Neural cell (in vitro differentiated cells): ENCODE results near the gene PC. TPM values are rescaled to one million over a fixed set of nuclear protein-coding genes. Genes with fewer than 3 reads are reported as not detected.

ENCODE experiments used
- H2AFZ ChIP-seq: fragments of 200-600, 300-800 bp; sonication (generic), shearing (Covaris generic); 2 replicates; pipeline ENCODE4 v1.6.0; 2014; ENCODE audit warnings: low read depth, mild to moderate bottlenecking, antibody characterized with exemption, low read length, moderate library complexity
- H3F3A ChIP-seq: fragments of 200-600 bp; shearing (Covaris generic); 2 replicates; pipeline ENCODE4 v1.6.1; 2016; ENCODE audit warnings: mild to moderate bottlenecking, moderate library complexity, mixed read lengths, antibody characterized with exemption, low read length; ENCODE audit not compliant: insufficient read depth, poor library complexity, severe bottlenecking
- H3K27ac ChIP-seq: fragments of 200-600, 300-800 bp; sonication (generic), shearing (Covaris generic); 2 replicates; pipeline ENCODE4 v1.5.1; 2014; ENCODE audit warnings: mild to moderate bottlenecking, low read length, moderate library complexity
- H3K27me3 ChIP-seq: fragments of 300-800, 200-600 bp; sonication (generic), shearing (Covaris generic); 2 replicates; pipeline ENCODE4 v1.6.0; 2014; ENCODE audit warnings: mild to moderate bottlenecking, low read depth, low read length, moderate library complexity; ENCODE audit not compliant: insufficient read depth
- H3K36me3 ChIP-seq: fragments of 300-800, 200-600 bp; sonication (generic), shearing (Covaris generic); 2 replicates; pipeline ENCODE4 v1.5.1; 2014; ENCODE audit warnings: mild to moderate bottlenecking, antibody characterized with exemption, low read length, moderate library complexity; ENCODE audit not compliant: insufficient read depth
- H3K4me2 ChIP-seq: fragments of 300-800, 200-600 bp; sonication (generic), shearing (Covaris generic); 2 replicates; pipeline ENCODE4 v1.6.0; 2014; ENCODE audit warnings: mild to moderate bottlenecking, low read length
- H3K4me3 ChIP-seq: fragments of 300-800, 200-600 bp; sonication (generic), shearing (Covaris generic); 2 replicates; pipeline ENCODE4 v1.5.1; 2014; ENCODE audit warnings: mild to moderate bottlenecking, low read length, moderate library complexity
- H3K79me2 ChIP-seq: fragments of 200-600 bp; shearing (Covaris generic); replicated peaks from 2 replicates; pipeline ENCODE4 v1.6.0; 2014; ENCODE audit warnings: mild to moderate bottlenecking, low read length, moderate library complexity; ENCODE audit not compliant: insufficient read depth
- H3K9ac ChIP-seq: fragments of 300-800, 200-600 bp; sonication (generic), shearing (Covaris generic); 2 replicates; pipeline ENCODE4 v1.6.1; 2016; ENCODE audit warnings: mild to moderate bottlenecking, low read length, mixed read lengths
- H3K9me2 ChIP-seq: fragments of 200-600 bp; shearing (Covaris generic); 2 replicates; pipeline ENCODE4 v1.6.1; 2016; ENCODE audit warnings: mild to moderate bottlenecking, low read length, mixed read lengths; ENCODE audit not compliant: insufficient read depth
- H3K9me3 ChIP-seq: fragments of 200-600, 300-800 bp; sonication (generic), shearing (Covaris generic); 2 replicates; pipeline ENCODE4 v1.6.1; 2016; ENCODE audit warnings: mild to moderate bottlenecking, mixed run types, low read length, moderate library complexity, mixed read lengths
- H4K20me1 ChIP-seq: fragments of 200-600 bp; shearing (Covaris generic); 2 replicates; pipeline ENCODE4 v1.6.1; 2016; ENCODE audit warnings: mild to moderate bottlenecking, mixed run types; ENCODE audit not compliant: insufficient read depth
- CTCF ChIP-seq: fragments of 450-650 bp; IDR thresholded peaks from 2 replicates; pipeline ENCODE4 v1.5.1; 2014; ENCODE audit warnings: antibody characterized with exemption, mild to moderate bottlenecking, moderate library complexity; ENCODE audit not compliant: poor library complexity, severe bottlenecking
- EP300 ChIP-seq: fragments of 450-650 bp; conservative IDR thresholded peaks from 2 replicates; pipeline ENCODE4 v1.6.1; 2014; ENCODE audit warnings: antibody characterized with exemption, mild to moderate bottlenecking, moderate library complexity; ENCODE audit not compliant: poor library complexity, severe bottlenecking
- EZH2 ChIP-seq: fragments of 200-600, 300-800 bp; shearing (Covaris generic), sonication (generic); IDR thresholded peaks from 2 replicates; pipeline ENCODE4 v1.6.1; 2014; ENCODE audit warnings: antibody characterized with exemption, low read length, borderline replicate concordance, mild to moderate bottlenecking; ENCODE audit not compliant: insufficient read depth, poor library complexity, severe bottlenecking
- MXI1 ChIP-seq: fragments of 450-650 bp; conservative IDR thresholded peaks from 2 replicates; pipeline ENCODE4 v1.6.1; 2014; ENCODE audit warnings: antibody characterized with exemption, mild to moderate bottlenecking; ENCODE audit not compliant: poor library complexity, severe bottlenecking
- POLR2AphosphoS5 ChIP-seq: IDR thresholded peaks from 2 replicates; pipeline ENCODE4 v1.6.1; 2012
- RAD21 ChIP-seq: fragments of 450-650 bp; conservative IDR thresholded peaks from 2 replicates; pipeline ENCODE4 v1.6.1; 2014; ENCODE audit warnings: antibody characterized with exemption, mild to moderate bottlenecking, moderate library complexity
- REST ChIP-seq: IDR thresholded peaks from 2 replicates; pipeline ENCODE4 v1.6.1; 2012; ENCODE audit warnings: borderline replicate concordance
- SMC3 ChIP-seq: fragments of 450-650 bp; conservative IDR thresholded peaks from 2 replicates; pipeline ENCODE4 v1.6.1; 2014; ENCODE audit warnings: antibody characterized with exemption, mild to moderate bottlenecking, moderate library complexity; ENCODE audit not compliant: poor library complexity
- TAF1 ChIP-seq: IDR thresholded peaks from 2 replicates; pipeline ENCODE4 v1.6.1; 2012; ENCODE audit warnings: low read depth
- polyA plus RNA-seq: library from polyadenylated mRNA; depleted of rRNA; stranded (reverse); fragments of >200 nt; gene quantifications from 2 replicates; pipeline ENCODE4 v1.2.3, GENCODE V29; 2014

PC gene
- polyA plus RNA-seq, 1 donor from 2014 or later: 8.9 TPM

- H3K4me2 ChIP-seq: no peak overlapping the region
- H2AFZ ChIP-seq: no peak overlapping the region
- no peaks in the 10 kb centered on the region for H3K36me3 ChIP-seq
- no peak overlapping the region for H3K27ac ChIP-seq
- no peaks in the 10 kb centered on the region for H3K9me2 ChIP-seq
- no peaks in the 10 kb centered on the region for H3K27me3 ChIP-seq
- H3K4me3 ChIP-seq: no peak overlapping the region
- H3F3A ChIP-seq: no peaks in the 10 kb centered on the region
- TF ChIP-seq MXI1 (no peak), TAF1 (no peak), POLR2AphosphoS5 (no peak), REST (no peak), EP300 (no peak), CTCF (no peak), EZH2 (no peak), RAD21 (no peak), SMC3 (no peak)
- no peak overlapping the region for H3K9ac ChIP-seq
- H3K79me2 ChIP-seq: no peaks in the 10 kb centered on the region
- H4K20me1 ChIP-seq: no peaks in the 10 kb centered on the region
- H3K9me3 ChIP-seq: no peaks in the 10 kb centered on the region
Measured at GRCh38 chr11:66889960-66890359, 68.2 kb downstream of the PC start.

- H3K36me3 ChIP-seq: no peaks in the 10 kb centered on the region
- no peak overlapping the region for H2AFZ ChIP-seq
- H3K27me3 ChIP-seq: no peaks in the 10 kb centered on the region
- H3K9me2 ChIP-seq: no peaks in the 10 kb centered on the region
- no peaks in the 10 kb centered on the region for H3K9me3 ChIP-seq
- H4K20me1 ChIP-seq: no peaks in the 10 kb centered on the region
- no peaks in the 10 kb centered on the region for H3K79me2 ChIP-seq
- no peak overlapping the region for H3K4me3 ChIP-seq
- H3F3A ChIP-seq: no peaks in the 10 kb centered on the region
- no peak overlapping the region for H3K27ac ChIP-seq
- no peak for TF ChIP-seq POLR2AphosphoS5
- H3K9ac ChIP-seq: no peak overlapping the region
- H3K4me2 ChIP-seq: no peak overlapping the region
Measured at GRCh38 chr11:66888282-66888681, 69.9 kb downstream of the PC start.

- TF ChIP-seq EP300 (no peak), SMC3 (no peak), TAF1 (no peak), POLR2AphosphoS5 (no peak), REST (no peak), CTCF (no peak), EZH2 (no peak), RAD21 (no peak), MXI1 (no peak)
- Histone ChIP-seq H3K36me3 (no peaks in the 10 kb centered on the region), H4K20me1 (no peaks in the 10 kb centered on the region), H3K79me2 (no peaks in the 10 kb centered on the region), H2AFZ (no peak overlapping the region), H3K9me3 (no peaks in the 10 kb centered on the region), H3K9ac (no peak overlapping the region), H3K4me2 (no peak overlapping the region), H3K9me2 (no peaks in the 10 kb centered on the region), H3F3A (no peaks in the 10 kb centered on the region), H3K27me3 (no peaks in the 10 kb centered on the region), H3K27ac (no peak overlapping the region), H3K4me3 (no peak overlapping the region)
Measured at GRCh38 chr11:66887526-66887925, 70.7 kb downstream of the PC start.
